Testis (tissue), 3 donors: ENCODE results near the gene DGCR8. TPM values are rescaled to one million over a fixed set of nuclear protein-coding genes. Genes with fewer than 3 reads are reported as not detected.

ENCODE experiments used
- DNase-seq: peaks from one replicate; pipeline ENCODE4 v3.0.0-alpha.2; 2019
- H3K27ac ChIP-seq, 2 donors: fragments of 200-600 bp; sonication (generic); one replicate each; pipeline ENCODE4 v1.5.1; 2019
- H3K27me3 ChIP-seq: fragments of 200-600 bp; sonication (generic); one replicate; pipeline ENCODE4 v1.5.1; 2019
- H3K36me3 ChIP-seq: fragments of 200-600 bp; sonication (generic); one replicate; pipeline ENCODE4 v1.5.1; 2017; ENCODE audit warnings: low read depth; ENCODE audit errors: missing control alignments
- H3K4me1 ChIP-seq: fragments of 200-600 bp; sonication (generic); one replicate; pipeline ENCODE4 v1.5.1; 2019
- H3K4me3 ChIP-seq, 2 donors: fragments of 200-600 bp; sonication (generic); one replicate each; pipeline ENCODE4 v1.5.1; 2017 to 2019
- H3K9me3 ChIP-seq: fragments of 200-600 bp; sonication (generic); one replicate; pipeline ENCODE4 v1.5.1; 2017
- POLR2A ChIP-seq: fragments of 450-650 bp; IDR thresholded peaks from one replicate; pipeline ENCODE4 v1.6.1; 2017; ENCODE audit warnings: antibody characterized with exemption, mild to moderate bottlenecking, moderate library complexity
- WGBS, 2 donors: methylation state at CpG; one replicate each; pipeline ENCODE4 v1.1.5; 2018; 5-methylcytosine and 5-hydroxymethylcytosine counted together
- intact Hi-C: fragments of 100-400 bp; cut with DNase I; formaldehyde crosslinking; loops from one replicate; pipeline ENCODE4 v1.15.1; 2023; ENCODE audit warnings: low total_unique reads
- polyA plus RNA-seq: library from polyadenylated mRNA; stranded (reverse); fragments of 350-450 nt; fragmentation: Illumina TruSeq; extraction: RNeasy Lipid Tissue Mini Kit (QIAGEN cat#74804); gene quantifications from one replicate; pipeline ENCODE4 v1.2.3, GENCODE V29; 2014; ENCODE audit warnings: low read depth, low replicate concordance; ENCODE audit not compliant: insufficient read depth
- total RNA-seq, 2 donors: library from RNA; depleted of rRNA; stranded (reverse); fragments of >200 nt; gene quantifications; one replicate each; pipeline ENCODE4 v1.2.3, GENCODE V29; 2016
- TF ChIP-seq, protein P1 (sequence below), 3 experiments: fragments of 450-650 bp in 2 of 3; fragments of 200-600 bp in 1 of 3; sonication (generic) in 1 of 3; IDR thresholded peaks; one replicate each; pipeline ENCODE4 v1.5.1; 2016 to 2019; ENCODE audit warnings: antibody characterized with exemption in 3 of 3, mild to moderate bottlenecking in 2 of 3, moderate library complexity in 1 of 3

Gene DGCR8
- total and polyA plus RNA-seq, 3 donors from 2014 or later = 44.4 to 83.7 (median 64.8) TPM

- DNase-seq = no peak
- TF ChIP-seq, protein P1, sequence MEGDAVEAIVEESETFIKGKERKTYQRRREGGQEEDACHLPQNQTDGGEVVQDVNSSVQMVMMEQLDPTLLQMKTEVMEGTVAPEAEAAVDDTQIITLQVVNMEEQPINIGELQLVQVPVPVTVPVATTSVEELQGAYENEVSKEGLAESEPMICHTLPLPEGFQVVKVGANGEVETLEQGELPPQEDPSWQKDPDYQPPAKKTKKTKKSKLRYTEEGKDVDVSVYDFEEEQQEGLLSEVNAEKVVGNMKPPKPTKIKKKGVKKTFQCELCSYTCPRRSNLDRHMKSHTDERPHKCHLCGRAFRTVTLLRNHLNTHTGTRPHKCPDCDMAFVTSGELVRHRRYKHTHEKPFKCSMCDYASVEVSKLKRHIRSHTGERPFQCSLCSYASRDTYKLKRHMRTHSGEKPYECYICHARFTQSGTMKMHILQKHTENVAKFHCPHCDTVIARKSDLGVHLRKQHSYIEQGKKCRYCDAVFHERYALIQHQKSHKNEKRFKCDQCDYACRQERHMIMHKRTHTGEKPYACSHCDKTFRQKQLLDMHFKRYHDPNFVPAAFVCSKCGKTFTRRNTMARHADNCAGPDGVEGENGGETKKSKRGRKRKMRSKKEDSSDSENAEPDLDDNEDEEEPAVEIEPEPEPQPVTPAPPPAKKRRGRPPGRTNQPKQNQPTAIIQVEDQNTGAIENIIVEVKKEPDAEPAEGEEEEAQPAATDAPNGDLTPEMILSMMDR (IDR thresholded peaks at IDR 0.05) = no peak
- TF ChIP-seq POLR2A = no peak
- Histone ChIP-seq H3K4me3 (no peak overlapping the region), H3K27ac (no peak overlapping the region), H3K27me3 (no peaks in the 10 kb centered on the region), H3K4me1 (no peaks in the 10 kb centered on the region), H3K36me3 (no peaks in the 10 kb centered on the region), H3K9me3 (no peaks in the 10 kb centered on the region)
- 90 to 93% methylated on average over 16 of the region's 16 CpGs for WGBS, 2 donors
- intact Hi-C loops = no loop called here
These were observed 11.8 kb downstream of the DGCR8 start for GRCh38 chr22:20091690-20092476.

- no peak for DNase-seq
- H3K4me1 ChIP-seq = no peaks in the 10 kb centered on the region
- no peak overlapping the region for H3K4me3 ChIP-seq
- intact Hi-C loops = no loop called here
- WGBS, 2 donors = 88 to 95% methylated on average over 11 of the region's 11 CpGs
- no peaks in the 10 kb centered on the region for H3K27me3 ChIP-seq
- no peak for TF ChIP-seq POLR2A
- TF ChIP-seq, protein P1 (IDR thresholded peaks at IDR 0.05) = no peak
- H3K27ac ChIP-seq = no peak overlapping the region
- no peaks in the 10 kb centered on the region for H3K36me3 ChIP-seq
- H3K9me3 ChIP-seq = no peaks in the 10 kb centered on the region
These were observed 12.4 kb downstream of the DGCR8 start for GRCh38 chr22:20092477-20092854.

- intact Hi-C loops = no loop called here
- Histone ChIP-seq H3K9me3 (no peaks in the 10 kb centered on the region), H3K4me1 (no peaks in the 10 kb centered on the region), H3K27ac (no peak overlapping the region), H3K36me3 (no peaks in the 10 kb centered on the region), H3K4me3 (no peak overlapping the region), H3K27me3 (no peaks in the 10 kb centered on the region)
- TF ChIP-seq POLR2A = no peak
- TF ChIP-seq, protein P1 (IDR thresholded peaks at IDR 0.05) = no peak
- DNase-seq = no peak
- 87 to 94% methylated on average over 12 to 13 of the region's 13 CpGs for WGBS, 2 donors
These were observed 13.6 kb downstream of the DGCR8 start for GRCh38 chr22:20093418-20094196.

DNA sequence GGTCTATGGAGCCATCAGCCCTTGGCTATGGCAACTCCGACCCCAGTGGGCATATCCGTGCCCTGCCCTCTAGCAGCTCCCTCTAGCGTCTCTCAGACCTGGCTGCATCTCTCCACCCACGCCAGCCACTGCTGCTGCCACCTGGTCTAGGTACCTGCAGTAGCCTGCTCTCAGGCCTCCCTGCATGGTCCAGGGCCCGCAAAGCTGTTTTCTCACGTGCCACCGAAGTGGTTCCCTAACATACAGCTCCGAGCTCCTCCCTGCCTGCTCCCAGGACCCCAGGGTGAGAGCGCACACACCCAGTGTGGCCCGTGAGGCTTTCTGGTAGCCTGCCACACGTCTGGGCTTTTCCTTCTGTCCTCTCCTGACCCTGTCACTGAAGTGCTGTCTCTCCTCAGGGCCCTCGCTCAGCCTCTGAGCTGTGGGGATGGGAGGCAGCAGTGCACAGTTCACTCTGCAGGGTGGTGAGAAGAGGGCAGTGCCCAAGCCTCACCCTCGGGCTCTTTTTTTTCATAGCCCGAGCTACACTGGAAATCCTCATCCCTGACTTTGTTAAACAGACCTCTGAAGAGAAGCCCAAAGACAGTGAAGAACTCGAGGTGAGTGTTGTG, 14.3 kb downstream of the DGCR8 start:
- Histone ChIP-seq H3K36me3 (no peaks in the 10 kb centered on the region), H3K27ac (no peak overlapping the region), H3K27me3 (no peaks in the 10 kb centered on the region), H3K4me1 (no peaks in the 10 kb centered on the region), H3K9me3 (no peaks in the 10 kb centered on the region), H3K4me3 (no peak overlapping the region)
- intact Hi-C loops = no loop called here
- TF ChIP-seq POLR2A = no peak
- TF ChIP-seq, protein P1 (IDR thresholded peaks at IDR 0.05) = no peak
- WGBS, 2 donors = 91 to 94% methylated on average over 11 to 15 of the region's 15 CpGs
- DNase-seq = no peak
